Calu3 (cell line): ENCODE data around the gene EPHB2. TPM values are rescaled to one million over a fixed set of nuclear protein-coding genes. Genes with fewer than 3 reads are reported as not detected.

Source experiments
- BruUV-seq: library from RNA; stranded (reverse); fragments of 400-500 nt; replicated peaks from 2 replicates; lab custom pipeline; 2021; lab: Mats Ljungman, UMichigan
- CTCF ChIA-PET: fragments of 300-600 bp; sonication (Branson Sonifier 250); formaldehyde crosslinking; loops from one replicate; lab custom pipeline; 2022; ENCODE audit warnings: antibody characterized with exemption; lab: Charles Lee
- DNase-seq: peaks from one replicate; pipeline ENCODE4 v3.0.0; 2022
- H3K27ac Mint-ChIP-seq: one replicate; pipeline ENCODE4 v1.8.0; 2022; ENCODE audit warnings: mixed read lengths; ENCODE audit not compliant: unreplicated experiment
- H3K27me3 Mint-ChIP-seq: one replicate; pipeline ENCODE4 v1.8.0; 2022; ENCODE audit warnings: mixed read lengths; ENCODE audit not compliant: unreplicated experiment
- H3K36me3 Mint-ChIP-seq: one replicate; pipeline ENCODE4 v1.8.0; 2022; ENCODE audit warnings: mild to moderate bottlenecking, moderate library complexity, mixed read lengths; ENCODE audit not compliant: insufficient read depth, unreplicated experiment
- H3K4me1 Mint-ChIP-seq: one replicate; pipeline ENCODE4 v1.8.0; 2022; ENCODE audit warnings: mild to moderate bottlenecking, low read depth, mixed read lengths; ENCODE audit not compliant: unreplicated experiment
- H3K4me3 Mint-ChIP-seq: one replicate; pipeline ENCODE4 v1.8.0; 2022; ENCODE audit warnings: mild to moderate bottlenecking, low read depth, moderate library complexity, mixed read lengths; ENCODE audit not compliant: unreplicated experiment
- H3K9me3 Mint-ChIP-seq: one replicate; pipeline ENCODE4 v1.8.0; 2022; ENCODE audit warnings: low read depth, mixed read lengths; ENCODE audit not compliant: unreplicated experiment
- intact Hi-C: fragments of 100-400 bp; cut with micrococcal nuclease; formaldehyde crosslinking; loops from one replicate; pipeline ENCODE4 v1.10.0; 2022; ENCODE audit not compliant: unreplicated experiment
- total RNA-seq: library from RNA; stranded (reverse); gene quantifications from 2 replicates; pipeline ENCODE4 v1.2.3, GENCODE V29; 2022
- TF ChIP-seq, protein P1 (sequence below): fragments of 200-600 bp; IDR thresholded peaks from one replicate; pipeline ENCODE4 v1.8.0; 2022; ENCODE audit warnings: antibody characterized with exemption; ENCODE audit not compliant: unreplicated experiment

The EPHB2 gene
- total RNA-seq, 1 experiment from 2014 or later = 19.3 TPM

GRCh38 chr1:22916471-22916820 lies 205.8 kb downstream of the EPHB2 start:
- intact Hi-C loops = no loop called here
- no peak for DNase-seq
- H3K9me3 Mint-ChIP-seq = no peaks in the 10 kb centered on the region
- no peaks in the 10 kb centered on the region for H3K36me3 Mint-ChIP-seq
- TF ChIP-seq, protein P1, sequence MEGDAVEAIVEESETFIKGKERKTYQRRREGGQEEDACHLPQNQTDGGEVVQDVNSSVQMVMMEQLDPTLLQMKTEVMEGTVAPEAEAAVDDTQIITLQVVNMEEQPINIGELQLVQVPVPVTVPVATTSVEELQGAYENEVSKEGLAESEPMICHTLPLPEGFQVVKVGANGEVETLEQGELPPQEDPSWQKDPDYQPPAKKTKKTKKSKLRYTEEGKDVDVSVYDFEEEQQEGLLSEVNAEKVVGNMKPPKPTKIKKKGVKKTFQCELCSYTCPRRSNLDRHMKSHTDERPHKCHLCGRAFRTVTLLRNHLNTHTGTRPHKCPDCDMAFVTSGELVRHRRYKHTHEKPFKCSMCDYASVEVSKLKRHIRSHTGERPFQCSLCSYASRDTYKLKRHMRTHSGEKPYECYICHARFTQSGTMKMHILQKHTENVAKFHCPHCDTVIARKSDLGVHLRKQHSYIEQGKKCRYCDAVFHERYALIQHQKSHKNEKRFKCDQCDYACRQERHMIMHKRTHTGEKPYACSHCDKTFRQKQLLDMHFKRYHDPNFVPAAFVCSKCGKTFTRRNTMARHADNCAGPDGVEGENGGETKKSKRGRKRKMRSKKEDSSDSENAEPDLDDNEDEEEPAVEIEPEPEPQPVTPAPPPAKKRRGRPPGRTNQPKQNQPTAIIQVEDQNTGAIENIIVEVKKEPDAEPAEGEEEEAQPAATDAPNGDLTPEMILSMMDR = no peak
- no peak overlapping the region for H3K4me3 Mint-ChIP-seq
- BruUV-seq = no TSS peak
- CTCF ChIA-PET = no interaction called here
- no peaks in the 10 kb centered on the region for H3K4me1 Mint-ChIP-seq
- H3K27me3 Mint-ChIP-seq = peaks cover 14% of the 10 kb centered on the region
- no peak overlapping the region for H3K27ac Mint-ChIP-seq

- no TSS peak for BruUV-seq
- Mint-ChIP-seq H3K27ac (no peak overlapping the region), H3K4me1 (no peaks in the 10 kb centered on the region), H3K9me3 (no peaks in the 10 kb centered on the region), H3K36me3 (no peaks in the 10 kb centered on the region), H3K4me3 (no peak overlapping the region), H3K27me3 (peaks cover 14% of the 10 kb centered on the region)
- no peak for DNase-seq
- intact Hi-C loops = no loop called here
- TF ChIP-seq, protein P1 = no peak
- CTCF ChIA-PET = no interaction called here
These were observed 207.3 kb downstream of the EPHB2 start for GRCh38 chr1:22917989-22918388.

GRCh38 chr1:22918644-22919043 lies 208.0 kb downstream of the EPHB2 start:
- H3K27ac Mint-ChIP-seq = no peak overlapping the region
- intact Hi-C loops = no loop called here
- TF ChIP-seq, protein P1 = no peak
- no TSS peak for BruUV-seq
- H3K4me1 Mint-ChIP-seq = no peaks in the 10 kb centered on the region
- CTCF ChIA-PET = no interaction called here
- DNase-seq = no peak
- H3K4me3 Mint-ChIP-seq = no peak overlapping the region
- H3K27me3 Mint-ChIP-seq = peaks cover 14% of the 10 kb centered on the region
- H3K9me3 Mint-ChIP-seq = no peaks in the 10 kb centered on the region
- no peaks in the 10 kb centered on the region for H3K36me3 Mint-ChIP-seq

- Mint-ChIP-seq H3K4me1 (no peaks in the 10 kb centered on the region), H3K27me3 (peaks cover 15% of the 10 kb centered on the region), H3K27ac (no peak overlapping the region), H3K9me3 (no peaks in the 10 kb centered on the region), H3K4me3 (no peak overlapping the region), H3K36me3 (no peaks in the 10 kb centered on the region)
- no peak for DNase-seq
- CTCF ChIA-PET = no interaction called here
- TF ChIP-seq, protein P1 = no peak
- BruUV-seq = no TSS peak
- intact Hi-C loops = no loop called here
These were observed 208.8 kb downstream of the EPHB2 start for GRCh38 chr1:22919341-22920025.
